HG03460 (cell line): ENCODE measurements around the gene ATG2A.
A peak's percentile ranks its signal among the peaks of the same experiment; 100 is the strongest.

Experiments
- ATAC-seq: cut with Tn5 transposase; IDR thresholded peaks from one replicate; pipeline ENCODE4 v1.9.1; 2021; ENCODE audit not compliant: unreplicated experiment

ATG2A gene

DNA sequence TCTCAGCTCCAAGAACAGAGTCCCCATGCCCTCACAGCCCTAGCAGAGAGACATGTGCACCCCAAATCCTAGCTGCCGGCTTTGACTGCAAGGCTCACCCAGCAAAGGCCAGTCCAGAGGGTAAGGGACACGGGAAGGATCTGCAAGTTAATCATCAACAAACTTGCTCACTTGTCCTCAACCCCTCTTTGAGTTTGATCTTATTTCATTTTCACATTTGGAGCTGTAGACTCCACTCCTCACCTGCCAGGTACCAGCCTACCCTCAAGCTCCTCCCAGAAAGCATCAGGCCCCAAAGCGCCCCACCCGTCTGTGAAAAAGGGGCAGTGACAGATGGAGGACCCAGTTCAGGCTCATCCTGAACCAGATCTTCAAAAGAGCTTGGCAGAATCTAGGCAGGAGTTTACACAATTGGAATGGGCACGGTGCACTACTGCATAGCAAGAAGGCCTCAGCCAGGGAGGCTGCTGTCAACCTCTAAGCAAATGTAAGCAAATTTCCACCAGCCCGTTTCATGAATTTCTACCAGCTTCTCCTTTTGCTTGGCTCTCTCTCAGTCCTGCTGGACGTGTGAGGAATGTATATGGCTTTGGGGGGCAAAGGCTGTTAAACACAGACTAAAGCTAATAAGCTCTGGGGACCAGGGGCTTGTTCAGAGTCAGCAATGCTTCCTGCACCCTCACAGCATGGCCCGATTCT, 44.1 kb downstream of the ATG2A start:
- no peak for ATAC-seq

GRCh38 chr11:64871492-64871891, 45.5 kb downstream of the ATG2A start:
- ATAC-seq, result no peak

GRCh38 chr11:64870893-64871466, 46.0 kb downstream of the ATG2A start:
- no peak for ATAC-seq

DNA sequence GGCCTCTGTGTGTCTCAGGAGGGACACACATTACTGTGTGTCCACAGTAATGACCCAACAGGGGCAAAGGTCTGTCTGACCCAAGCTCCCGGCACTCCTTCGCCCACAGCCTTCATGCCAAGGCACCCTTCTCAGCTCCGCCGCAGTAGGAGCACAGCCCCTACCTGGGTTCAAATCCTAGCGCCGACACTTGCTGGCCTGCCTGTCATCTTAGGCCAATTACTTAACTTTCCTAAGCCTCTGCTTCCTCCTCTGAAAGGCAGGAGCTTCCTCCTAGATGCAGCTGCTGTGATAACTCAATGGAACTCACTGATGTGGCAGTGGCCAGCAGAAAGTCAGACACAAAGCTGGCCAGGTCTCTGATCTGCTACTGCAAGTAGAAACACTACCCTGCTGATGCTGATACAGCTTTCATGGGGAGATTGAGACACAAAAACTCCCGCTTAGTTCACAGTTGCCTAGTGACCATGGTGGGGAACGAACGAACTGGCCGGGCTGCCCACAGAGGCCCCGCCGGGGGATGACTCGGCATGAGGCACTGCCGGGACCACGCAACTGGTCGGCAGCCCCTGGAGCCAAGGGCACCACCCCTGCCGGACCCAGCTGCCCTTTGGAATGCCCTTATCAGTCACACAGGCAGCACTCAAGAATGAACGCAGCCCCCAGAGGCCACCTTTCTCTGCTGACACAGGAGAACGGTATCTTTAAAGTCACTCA, 46.7 kb downstream of the ATG2A start:
- ATAC-seq, result no peak

- ATAC-seq, result no peak
These were observed 47.3 kb downstream of the ATG2A start for GRCh38 chr11:64869571-64870175.

DNA sequence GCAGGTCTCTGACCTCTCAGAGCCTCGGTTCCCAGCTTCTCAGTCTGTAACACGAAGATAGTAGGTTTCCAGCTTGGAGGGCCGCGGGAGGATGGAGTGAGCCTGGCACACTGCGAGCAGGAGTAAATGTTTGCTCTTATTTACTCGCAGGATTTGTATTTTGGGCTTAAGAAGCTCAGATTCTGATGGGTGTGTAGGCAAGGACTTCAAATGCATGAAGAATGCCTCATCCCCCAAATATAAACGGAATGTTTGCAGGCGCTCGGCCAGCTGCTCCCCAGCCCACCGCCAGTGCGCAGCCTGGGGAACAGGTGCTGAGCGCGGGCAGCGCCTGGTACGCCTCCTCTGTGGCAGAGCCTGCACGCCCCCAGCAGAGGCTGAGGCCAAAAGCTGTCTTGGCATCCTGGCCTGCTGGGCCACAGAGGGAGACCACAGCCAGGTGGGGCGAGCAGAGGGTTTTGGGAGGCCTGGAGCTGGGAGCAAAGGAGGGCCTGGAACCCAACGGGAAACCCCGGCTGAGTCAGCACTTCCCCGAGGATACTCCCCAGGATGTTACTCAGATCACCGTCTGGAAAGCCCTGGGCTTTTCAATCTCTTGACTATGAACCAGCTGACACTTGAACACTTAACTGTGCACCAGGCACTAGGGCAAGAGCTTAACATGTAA, 48.0 kb downstream of the ATG2A start:
- no peak for ATAC-seq

DNA sequence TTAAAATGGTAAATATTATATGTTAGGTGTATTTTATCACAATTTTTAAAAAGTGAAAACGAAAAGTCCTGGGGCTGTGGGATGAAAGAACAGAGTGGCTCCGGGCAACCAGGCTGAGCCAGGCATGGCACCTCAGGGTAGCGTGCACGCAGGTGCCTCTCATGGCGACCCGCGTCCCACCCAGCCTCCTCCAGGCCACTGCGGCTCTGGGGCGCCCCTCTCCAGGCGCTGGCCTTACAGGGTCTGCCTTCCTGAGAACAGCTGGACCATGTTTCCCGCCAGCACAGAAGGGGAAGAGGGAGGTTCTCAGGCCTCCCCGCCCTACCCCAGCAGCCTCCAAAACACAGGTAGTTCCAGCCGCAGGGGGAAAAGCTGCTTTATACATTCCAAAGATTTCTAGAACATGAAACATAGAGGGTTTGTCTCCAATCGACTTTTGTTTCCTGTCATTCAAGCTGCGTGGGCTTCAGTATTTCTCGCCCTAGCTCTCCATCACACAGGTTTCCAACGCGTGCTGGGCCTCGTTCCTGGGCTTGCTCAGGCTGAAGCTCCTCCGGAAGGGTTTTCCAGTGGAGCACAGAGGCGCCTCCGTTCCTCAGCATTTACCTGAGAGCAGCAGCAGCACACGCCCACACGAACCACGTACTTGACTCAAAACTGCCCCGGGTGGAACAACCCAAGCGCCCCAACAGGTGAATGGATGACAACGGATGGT, 49.1 kb downstream of the ATG2A start:
- no peak for ATAC-seq

- ATAC-seq, result no peak
These were observed 50.9 kb downstream of the ATG2A start for GRCh38 chr11:64866173-64866491.

DNA sequence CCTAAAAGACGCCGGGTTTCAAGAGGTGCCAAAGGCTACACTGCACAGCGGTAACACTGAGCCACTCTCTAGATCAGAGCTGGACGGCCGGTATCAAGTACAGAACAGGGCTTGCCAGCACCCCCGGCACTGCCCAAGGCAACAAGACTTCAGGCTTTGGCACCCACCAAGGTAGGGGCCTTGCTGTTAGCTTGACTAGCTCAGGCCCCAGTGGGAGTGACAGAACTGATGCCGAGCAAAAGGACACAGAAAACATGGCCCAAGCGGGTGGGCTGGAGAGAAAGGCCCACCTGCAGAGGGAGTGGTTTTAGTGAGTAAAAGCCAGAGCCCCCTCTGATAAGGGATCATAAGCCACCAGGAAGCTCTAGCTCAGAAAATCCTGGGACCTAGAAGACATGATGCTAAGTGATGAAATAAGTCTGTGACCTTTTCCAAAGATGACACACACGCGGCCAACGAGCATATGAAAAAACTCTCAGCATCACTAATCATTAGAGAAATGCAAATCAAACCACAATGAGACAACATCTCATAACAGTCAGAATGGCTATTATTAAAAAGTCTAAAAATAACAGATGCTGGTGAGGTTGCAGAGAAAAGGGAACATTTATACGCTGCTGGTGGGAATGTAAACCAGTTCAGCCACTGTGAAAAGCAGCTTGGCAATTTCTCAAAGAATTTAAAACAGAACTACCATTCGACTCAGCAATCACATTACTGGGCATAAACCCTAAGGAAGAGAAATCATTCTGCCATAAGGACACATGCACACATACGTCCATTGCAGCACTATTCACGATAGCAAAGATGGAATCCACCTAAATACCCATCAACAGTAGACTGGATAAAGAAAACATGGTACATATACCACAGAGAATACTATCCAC, 51.5 kb downstream of the ATG2A start:
- no peak for ATAC-seq

GRCh38 chr11:64864473-64865285, 52.3 kb downstream of the ATG2A start:
- ATAC-seq, result no peak

DNA sequence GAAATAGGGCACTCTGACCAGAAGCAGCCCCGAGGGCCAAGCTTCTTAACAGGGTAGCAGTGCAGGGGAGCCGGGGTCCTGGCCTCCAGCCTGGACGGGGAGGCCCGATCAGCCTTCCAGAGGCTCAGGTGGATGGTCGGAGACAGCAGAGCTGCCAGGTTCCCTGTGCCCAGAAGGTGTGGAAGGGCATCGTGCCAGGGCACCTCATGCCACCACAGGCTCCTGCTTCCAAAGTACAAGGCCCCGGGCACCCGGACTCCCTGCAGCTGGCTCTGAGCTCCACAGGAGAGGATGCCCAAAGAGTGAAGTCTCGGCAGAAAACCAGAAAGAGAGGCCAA, 52.9 kb downstream of the ATG2A start:
- ATAC-seq, result no peak

DNA sequence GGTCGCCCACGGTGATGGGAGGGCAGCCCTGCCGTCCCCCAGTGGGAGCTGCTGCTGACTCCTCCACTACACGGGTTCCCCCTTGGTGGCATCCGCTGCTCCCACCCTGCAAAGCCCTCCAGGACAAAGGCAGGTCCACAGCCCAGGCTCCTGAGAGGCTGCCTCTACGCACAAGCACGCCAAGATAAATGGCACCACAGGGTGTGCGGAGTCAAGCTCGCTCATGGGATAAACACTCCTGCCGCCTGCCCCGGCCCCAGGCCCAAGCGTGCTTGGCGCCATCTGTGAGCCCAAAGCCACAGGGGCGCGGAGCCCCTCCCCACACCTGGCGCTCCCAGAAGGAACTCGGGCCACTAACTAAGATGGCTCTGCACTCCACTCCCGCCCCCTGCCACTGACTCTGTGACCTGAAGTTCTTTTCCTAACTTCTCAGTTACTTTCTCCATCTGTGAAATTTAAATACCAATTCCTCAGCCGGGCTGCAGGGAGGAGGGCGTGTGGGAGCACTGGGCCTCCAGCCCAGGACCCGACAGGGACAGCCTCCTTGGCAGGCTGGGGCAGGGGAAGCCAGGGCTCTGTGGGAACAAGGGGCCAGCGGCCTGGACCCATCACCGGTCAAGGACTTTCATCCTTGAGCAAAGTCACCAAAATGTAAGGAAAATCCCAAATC, 53.5 kb downstream of the ATG2A start:
- ATAC-seq, result no peak

DNA sequence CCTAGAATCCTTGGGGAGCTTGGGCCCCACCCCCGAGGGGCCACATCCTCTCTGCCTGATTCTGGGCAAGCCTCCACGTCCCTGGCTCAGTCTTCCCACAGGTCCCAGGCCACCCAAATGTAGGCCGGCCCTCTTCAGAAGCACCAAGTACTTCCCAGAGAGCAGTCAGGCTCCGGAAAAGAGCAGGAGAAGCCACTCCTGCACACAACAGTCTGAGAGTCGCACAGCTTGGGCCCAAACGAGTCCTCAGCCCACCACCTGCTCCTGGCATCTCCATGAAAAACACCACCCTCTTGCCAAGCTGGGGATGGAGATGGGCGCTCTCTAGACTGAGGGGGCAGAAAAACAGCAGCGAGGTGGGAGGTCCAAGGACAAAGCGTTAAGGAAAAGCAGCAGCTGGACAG, 54.0 kb downstream of the ATG2A start:
- ATAC-seq, result no peak

DNA sequence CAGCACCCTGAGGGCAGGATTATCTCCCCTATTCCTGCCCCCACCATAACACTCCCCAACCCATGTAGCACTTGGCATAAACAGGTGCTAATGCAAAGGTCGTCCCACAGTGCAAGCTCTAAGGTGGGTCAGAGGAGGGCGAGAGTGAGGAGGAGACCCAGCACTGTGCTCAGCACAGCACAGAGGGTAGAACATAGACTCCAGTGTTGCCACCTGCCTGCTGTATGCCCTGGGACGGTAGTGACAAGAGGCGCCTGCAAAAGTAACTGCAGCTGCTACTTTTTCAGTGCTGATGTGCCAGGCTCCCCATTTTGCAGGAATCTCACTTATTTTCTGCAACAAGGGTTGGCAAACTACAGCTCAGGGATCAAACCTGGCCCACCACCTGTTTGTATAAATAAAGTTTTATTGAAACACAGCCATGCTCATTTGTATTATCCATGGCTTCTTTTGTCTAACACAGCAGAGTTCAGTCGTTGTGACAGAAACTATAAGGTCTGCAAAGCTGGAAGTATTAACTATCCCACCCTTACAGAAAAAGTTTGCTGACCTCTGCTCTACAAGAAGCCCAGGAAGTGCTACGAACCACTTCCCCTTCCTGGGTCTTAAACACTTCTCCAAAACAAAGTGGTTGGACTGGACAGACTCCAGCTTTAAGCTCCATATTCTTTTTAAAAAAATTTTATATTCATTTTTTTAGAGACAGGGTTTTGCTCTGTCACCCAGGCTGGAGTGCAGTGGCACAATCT, 55.6 kb downstream of the ATG2A start:
- ATAC-seq, result no peak

DNA sequence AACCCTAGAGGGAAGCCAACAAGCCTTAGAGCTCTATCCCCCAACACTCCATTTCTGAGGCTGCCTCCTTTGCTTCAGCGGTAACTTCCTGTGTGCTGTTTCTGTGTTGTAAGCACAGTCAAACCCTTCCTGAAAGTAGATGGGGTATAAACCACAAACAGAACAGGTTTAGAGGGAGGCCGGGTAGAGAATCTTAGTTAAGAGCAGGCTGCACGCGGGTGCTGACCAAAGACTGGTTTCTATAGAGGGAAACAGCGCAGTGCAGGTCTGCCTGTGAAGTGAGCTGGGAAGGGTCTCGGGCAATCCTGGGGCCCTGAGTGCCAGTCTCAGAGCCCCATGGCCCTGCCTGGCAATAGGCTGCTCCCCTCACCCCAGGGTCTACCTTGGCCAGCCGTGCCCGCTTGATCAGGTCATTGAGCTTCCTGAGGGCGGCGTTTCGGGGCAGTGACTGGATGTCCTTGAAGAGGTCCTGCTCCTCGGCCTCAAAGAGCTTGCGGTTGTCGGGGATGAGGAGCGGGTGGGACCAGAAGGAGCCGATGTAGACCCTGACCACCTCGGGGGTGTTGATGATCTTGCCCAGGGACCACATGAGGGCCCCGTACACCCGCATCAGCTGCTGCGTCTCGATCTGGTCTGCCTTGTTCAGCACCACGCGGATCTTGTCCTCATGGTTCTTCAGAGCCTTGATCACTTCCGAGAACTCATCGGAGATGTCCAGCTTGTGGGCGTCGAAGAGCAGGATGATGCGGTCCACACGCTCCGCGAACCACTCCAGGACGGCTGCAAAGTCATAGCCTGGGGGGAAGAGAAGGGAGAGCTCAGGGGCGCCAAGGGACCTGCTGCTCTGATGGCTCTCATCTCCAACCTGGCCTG, 57.2 kb downstream of the ATG2A start:
- ATAC-seq, result peak; percentile 66

- peak; percentile 19 for ATAC-seq
These were observed 58.3 kb downstream of the ATG2A start for GRCh38 chr11:64858467-64859263.
